AG20443 (cell line): ENCODE measurements around the gene TBK1.

Source experiments
- DNase-seq: peaks from one replicate; pipeline ENCODE4 v3.0.0; 2012; ENCODE audit warnings: low spot score, mixed read lengths

The TBK1 gene

GRCh38 chr12:64497484-64497883 is 45.6 kb downstream of the TBK1 start:
- no peak for DNase-seq

GRCh38 chr12:64497903-64498302 is 46.0 kb downstream of the TBK1 start:
- DNase-seq = no peak

GRCh38 chr12:64500394-64500793 is 48.5 kb downstream of the TBK1 start:
- no peak for DNase-seq

- no peak for DNase-seq
Measured at GRCh38 chr12:64501486-64501885, 49.6 kb downstream of the TBK1 start.

- no peak for DNase-seq
Measured at GRCh38 chr12:64506955-64507354, 55.0 kb downstream of the TBK1 start.

GRCh38 chr12:64510667-64511066 is 58.7 kb downstream of the TBK1 start:
- DNase-seq = no peak

- DNase-seq = no peak
Measured at GRCh38 chr12:64518396-64518795, 66.5 kb downstream of the TBK1 start.

GRCh38 chr12:64521833-64522232 is 69.9 kb downstream of the TBK1 start:
- no peak for DNase-seq

- DNase-seq = peak; percentile 19
Measured at GRCh38 chr12:64522316-64522715, 70.4 kb downstream of the TBK1 start.

GRCh38 chr12:64522807-64523206 is 70.9 kb downstream of the TBK1 start:
- peak; percentile 60 for DNase-seq

GRCh38 chr12:64523565-64524444 is 71.9 kb downstream of the TBK1 start:
- DNase-seq = peak; percentile 91

GRCh38 chr12:64525461-64526160 is 73.7 kb downstream of the TBK1 start:
- DNase-seq = no peak

GRCh38 chr12:64526859-64527258 is 74.9 kb downstream of the TBK1 start:
- no peak for DNase-seq

GRCh38 chr12:64528616-64529015 is 76.7 kb downstream of the TBK1 start:
- no peak for DNase-seq

GRCh38 chr12:64530566-64530965 is 78.6 kb downstream of the TBK1 start:
- DNase-seq = no peak

GRCh38 chr12:64531665-64532334 is 79.9 kb downstream of the TBK1 start:
- DNase-seq = no peak

- DNase-seq = no peak
Measured at GRCh38 chr12:64532734-64533351, 80.9 kb downstream of the TBK1 start.

- no peak for DNase-seq
Measured at GRCh38 chr12:64534672-64535199, 82.8 kb downstream of the TBK1 start.

GRCh38 chr12:64538121-64538520 is 86.2 kb downstream of the TBK1 start:
- DNase-seq = no peak

- DNase-seq = peak; percentile 32
Measured at GRCh38 chr12:64542409-64543047, 90.6 kb downstream of the TBK1 start.

- no peak for DNase-seq
Measured at GRCh38 chr12:64544371-64545080, 92.6 kb downstream of the TBK1 start.
